WTC11 (cell line): Measurements from ENCODE around the gene SCPEP1.

Experiments
- CBFB ChIP-seq: sonication (generic); formaldehyde crosslinking; IDR thresholded peaks from 2 replicates; pipeline ENCODE4 v1.8.1; 2022; ENCODE audit warnings: mild to moderate bottlenecking, low read depth, missing genetic modification reagents
- ETV6 ChIP-seq: sonication (generic); formaldehyde crosslinking; IDR thresholded peaks from 2 replicates; pipeline ENCODE4 v1.8.1; 2022; ENCODE audit warnings: mild to moderate bottlenecking, missing genetic modification reagents
- JUN ChIP-seq: sonication (generic); formaldehyde crosslinking; IDR thresholded peaks from 2 replicates; pipeline ENCODE4 v1.8.0; 2023; ENCODE audit warnings: mild to moderate bottlenecking, missing genetic modification reagents
- NFE2L1 ChIP-seq: sonication (generic); formaldehyde crosslinking; IDR thresholded peaks from 2 replicates; pipeline ENCODE4 v1.8.1; 2023; ENCODE audit warnings: missing genetic modification reagents
- NR1H2 ChIP-seq: sonication (generic); formaldehyde crosslinking; IDR thresholded peaks from 2 replicates; pipeline ENCODE4 v1.9.0; 2021; ENCODE audit warnings: mild to moderate bottlenecking, moderate library complexity, missing genetic modification reagents
- NR3C1 ChIP-seq: sonication (generic); formaldehyde crosslinking; conservative IDR thresholded peaks from 2 replicates; pipeline ENCODE4 v1.8.1; 2023; ENCODE audit warnings: low read depth, mild to moderate bottlenecking, missing genetic modification reagents
- SMAD4 ChIP-seq: sonication (generic); formaldehyde crosslinking; IDR thresholded peaks from 2 replicates; pipeline ENCODE4 v1.8.0; 2022; ENCODE audit warnings: mild to moderate bottlenecking, missing genetic modification reagents
- SP1 ChIP-seq: sonication (generic); formaldehyde crosslinking; conservative IDR thresholded peaks from 2 replicates; pipeline ENCODE4 v1.8.1; 2022; ENCODE audit warnings: missing genetic modification reagents
- ZNF121 ChIP-seq: sonication (generic); formaldehyde crosslinking; IDR thresholded peaks from 2 replicates; pipeline ENCODE4 v1.8.0; 2023; ENCODE audit warnings: missing genetic modification reagents
- ZNF423 ChIP-seq: fragments of 250-450 bp; sonication (Bioruptor Pico); IDR thresholded peaks from 2 replicates; pipeline ENCODE4 v2.1.2; 2022; ENCODE audit warnings: mild to moderate bottlenecking, moderate library complexity
- TF ChIP-seq, protein P1 (sequence below): fragments of 200-600 bp; IDR thresholded peaks from 2 replicates; pipeline ENCODE4 v1.8.0; 2022; ENCODE audit warnings: antibody characterized with exemption
- TF ChIP-seq, protein P2 (sequence below): sonication (generic); formaldehyde crosslinking; IDR thresholded peaks from 2 replicates; pipeline ENCODE4 v1.8.1; 2023; ENCODE audit warnings: mild to moderate bottlenecking, missing genetic modification reagents, borderline replicate concordance
- TF ChIP-seq, protein P3 (sequence below): sonication (generic); formaldehyde crosslinking; IDR thresholded peaks from 2 replicates; pipeline ENCODE4 v1.8.1; 2023; ENCODE audit warnings: mild to moderate bottlenecking, missing genetic modification reagents

- no peak for TF ChIP-seq SP1
- TF ChIP-seq, protein P1, sequence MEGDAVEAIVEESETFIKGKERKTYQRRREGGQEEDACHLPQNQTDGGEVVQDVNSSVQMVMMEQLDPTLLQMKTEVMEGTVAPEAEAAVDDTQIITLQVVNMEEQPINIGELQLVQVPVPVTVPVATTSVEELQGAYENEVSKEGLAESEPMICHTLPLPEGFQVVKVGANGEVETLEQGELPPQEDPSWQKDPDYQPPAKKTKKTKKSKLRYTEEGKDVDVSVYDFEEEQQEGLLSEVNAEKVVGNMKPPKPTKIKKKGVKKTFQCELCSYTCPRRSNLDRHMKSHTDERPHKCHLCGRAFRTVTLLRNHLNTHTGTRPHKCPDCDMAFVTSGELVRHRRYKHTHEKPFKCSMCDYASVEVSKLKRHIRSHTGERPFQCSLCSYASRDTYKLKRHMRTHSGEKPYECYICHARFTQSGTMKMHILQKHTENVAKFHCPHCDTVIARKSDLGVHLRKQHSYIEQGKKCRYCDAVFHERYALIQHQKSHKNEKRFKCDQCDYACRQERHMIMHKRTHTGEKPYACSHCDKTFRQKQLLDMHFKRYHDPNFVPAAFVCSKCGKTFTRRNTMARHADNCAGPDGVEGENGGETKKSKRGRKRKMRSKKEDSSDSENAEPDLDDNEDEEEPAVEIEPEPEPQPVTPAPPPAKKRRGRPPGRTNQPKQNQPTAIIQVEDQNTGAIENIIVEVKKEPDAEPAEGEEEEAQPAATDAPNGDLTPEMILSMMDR = no peak
- no peak for TF ChIP-seq NFE2L1 (CRISPR knock-in tag)
- TF ChIP-seq ZNF423 = no peak
- TF ChIP-seq NR3C1 (CRISPR knock-in tag) = no peak
- TF ChIP-seq ETV6 (CRISPR knock-in tag) = no peak
- TF ChIP-seq SMAD4 (CRISPR knock-in tag) = no peak
- no peak for TF ChIP-seq ZNF121 (CRISPR knock-in tag)
- no peak for TF ChIP-seq CBFB (CRISPR knock-in tag)
- TF ChIP-seq, protein P2, sequence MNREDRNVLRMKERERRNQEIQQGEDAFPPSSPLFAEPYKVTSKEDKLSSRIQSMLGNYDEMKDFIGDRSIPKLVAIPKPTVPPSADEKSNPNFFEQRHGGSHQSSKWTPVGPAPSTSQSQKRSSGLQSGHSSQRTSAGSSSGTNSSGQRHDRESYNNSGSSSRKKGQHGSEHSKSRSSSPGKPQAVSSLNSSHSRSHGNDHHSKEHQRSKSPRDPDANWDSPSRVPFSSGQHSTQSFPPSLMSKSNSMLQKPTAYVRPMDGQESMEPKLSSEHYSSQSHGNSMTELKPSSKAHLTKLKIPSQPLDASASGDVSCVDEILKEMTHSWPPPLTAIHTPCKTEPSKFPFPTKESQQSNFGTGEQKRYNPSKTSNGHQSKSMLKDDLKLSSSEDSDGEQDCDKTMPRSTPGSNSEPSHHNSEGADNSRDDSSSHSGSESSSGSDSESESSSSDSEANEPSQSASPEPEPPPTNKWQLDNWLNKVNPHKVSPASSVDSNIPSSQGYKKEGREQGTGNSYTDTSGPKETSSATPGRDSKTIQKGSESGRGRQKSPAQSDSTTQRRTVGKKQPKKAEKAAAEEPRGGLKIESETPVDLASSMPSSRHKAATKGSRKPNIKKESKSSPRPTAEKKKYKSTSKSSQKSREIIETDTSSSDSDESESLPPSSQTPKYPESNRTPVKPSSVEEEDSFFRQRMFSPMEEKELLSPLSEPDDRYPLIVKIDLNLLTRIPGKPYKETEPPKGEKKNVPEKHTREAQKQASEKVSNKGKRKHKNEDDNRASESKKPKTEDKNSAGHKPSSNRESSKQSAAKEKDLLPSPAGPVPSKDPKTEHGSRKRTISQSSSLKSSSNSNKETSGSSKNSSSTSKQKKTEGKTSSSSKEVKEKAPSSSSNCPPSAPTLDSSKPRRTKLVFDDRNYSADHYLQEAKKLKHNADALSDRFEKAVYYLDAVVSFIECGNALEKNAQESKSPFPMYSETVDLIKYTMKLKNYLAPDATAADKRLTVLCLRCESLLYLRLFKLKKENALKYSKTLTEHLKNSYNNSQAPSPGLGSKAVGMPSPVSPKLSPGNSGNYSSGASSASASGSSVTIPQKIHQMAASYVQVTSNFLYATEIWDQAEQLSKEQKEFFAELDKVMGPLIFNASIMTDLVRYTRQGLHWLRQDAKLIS = no peak
- no peak for TF ChIP-seq JUN
- TF ChIP-seq, protein P3, sequence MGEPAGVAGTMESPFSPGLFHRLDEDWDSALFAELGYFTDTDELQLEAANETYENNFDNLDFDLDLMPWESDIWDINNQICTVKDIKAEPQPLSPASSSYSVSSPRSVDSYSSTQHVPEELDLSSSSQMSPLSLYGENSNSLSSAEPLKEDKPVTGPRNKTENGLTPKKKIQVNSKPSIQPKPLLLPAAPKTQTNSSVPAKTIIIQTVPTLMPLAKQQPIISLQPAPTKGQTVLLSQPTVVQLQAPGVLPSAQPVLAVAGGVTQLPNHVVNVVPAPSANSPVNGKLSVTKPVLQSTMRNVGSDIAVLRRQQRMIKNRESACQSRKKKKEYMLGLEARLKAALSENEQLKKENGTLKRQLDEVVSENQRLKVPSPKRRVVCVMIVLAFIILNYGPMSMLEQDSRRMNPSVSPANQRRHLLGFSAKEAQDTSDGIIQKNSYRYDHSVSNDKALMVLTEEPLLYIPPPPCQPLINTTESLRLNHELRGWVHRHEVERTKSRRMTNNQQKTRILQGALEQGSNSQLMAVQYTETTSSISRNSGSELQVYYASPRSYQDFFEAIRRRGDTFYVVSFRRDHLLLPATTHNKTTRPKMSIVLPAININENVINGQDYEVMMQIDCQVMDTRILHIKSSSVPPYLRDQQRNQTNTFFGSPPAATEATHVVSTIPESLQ = no peak
- no peak for TF ChIP-seq NR1H2 (CRISPR knock-in tag)
Measured at GRCh38 chr17:56947741-56948140, 30.2 kb upstream of the SCPEP1 start.
